ENCODE data around the gene ENC1.

DNA sequence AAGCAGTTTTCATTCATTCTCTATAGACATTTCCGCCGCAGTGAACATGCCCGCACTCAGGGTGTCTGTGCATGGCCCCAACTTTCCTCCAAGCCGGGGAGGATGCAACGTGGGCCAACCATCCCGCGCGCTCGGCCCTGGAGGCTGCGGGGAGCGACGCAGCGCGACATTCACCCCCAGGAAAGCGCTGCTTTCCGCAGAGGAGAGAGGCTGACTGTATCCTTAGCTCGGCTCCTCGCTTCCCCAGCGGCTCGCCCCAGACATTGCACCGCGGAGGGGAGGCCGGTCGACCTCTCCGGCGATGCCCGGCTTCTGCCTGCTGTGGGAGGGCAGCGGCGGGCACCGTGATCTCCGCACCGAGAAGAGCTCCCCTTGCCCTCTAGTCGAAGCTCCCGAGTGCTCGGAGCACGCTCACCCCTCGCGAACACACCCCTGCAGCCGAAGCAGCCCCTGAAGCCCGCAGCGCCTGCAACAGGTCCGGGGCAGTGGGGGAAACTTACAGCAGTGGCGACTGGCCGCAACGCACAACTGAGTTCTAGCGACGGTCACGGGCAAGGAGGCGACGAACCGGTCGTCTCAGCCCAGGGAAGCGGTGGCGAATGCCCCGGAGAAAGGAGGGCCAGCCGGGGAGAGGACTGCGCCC is 600 bp downstream of the ENC1 start:
- no peak for TF ChIP-seq POLR2AphosphoS5 (IDR thresholded peaks at IDR 0.05; ENCODE audit: low read depth, low read length)
- TF ChIP-seq, protein P1, sequence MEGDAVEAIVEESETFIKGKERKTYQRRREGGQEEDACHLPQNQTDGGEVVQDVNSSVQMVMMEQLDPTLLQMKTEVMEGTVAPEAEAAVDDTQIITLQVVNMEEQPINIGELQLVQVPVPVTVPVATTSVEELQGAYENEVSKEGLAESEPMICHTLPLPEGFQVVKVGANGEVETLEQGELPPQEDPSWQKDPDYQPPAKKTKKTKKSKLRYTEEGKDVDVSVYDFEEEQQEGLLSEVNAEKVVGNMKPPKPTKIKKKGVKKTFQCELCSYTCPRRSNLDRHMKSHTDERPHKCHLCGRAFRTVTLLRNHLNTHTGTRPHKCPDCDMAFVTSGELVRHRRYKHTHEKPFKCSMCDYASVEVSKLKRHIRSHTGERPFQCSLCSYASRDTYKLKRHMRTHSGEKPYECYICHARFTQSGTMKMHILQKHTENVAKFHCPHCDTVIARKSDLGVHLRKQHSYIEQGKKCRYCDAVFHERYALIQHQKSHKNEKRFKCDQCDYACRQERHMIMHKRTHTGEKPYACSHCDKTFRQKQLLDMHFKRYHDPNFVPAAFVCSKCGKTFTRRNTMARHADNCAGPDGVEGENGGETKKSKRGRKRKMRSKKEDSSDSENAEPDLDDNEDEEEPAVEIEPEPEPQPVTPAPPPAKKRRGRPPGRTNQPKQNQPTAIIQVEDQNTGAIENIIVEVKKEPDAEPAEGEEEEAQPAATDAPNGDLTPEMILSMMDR (IDR thresholded peaks at IDR 0.05), result no peak
- TF ChIP-seq SIN3A (IDR thresholded peaks at IDR 0.05; ENCODE audit: borderline replicate concordance, insufficient read depth, low read depth, low read length), result 0 out of 2 replicates have a peak, but pooled peaks have one; percentile 16
- no peak for TF ChIP-seq TCF7L2 (IDR thresholded peaks at IDR 0.05; ENCODE audit: low read depth, low read length)
